GM21515 (cell line): ENCODE results near the gene ATAD5.

Experiments
- ATAC-seq: cut with Tn5 transposase; IDR thresholded peaks from one replicate; pipeline ENCODE4 v1.9.1; 2021; ENCODE audit not compliant: unreplicated experiment

ATAD5 gene

DNA sequence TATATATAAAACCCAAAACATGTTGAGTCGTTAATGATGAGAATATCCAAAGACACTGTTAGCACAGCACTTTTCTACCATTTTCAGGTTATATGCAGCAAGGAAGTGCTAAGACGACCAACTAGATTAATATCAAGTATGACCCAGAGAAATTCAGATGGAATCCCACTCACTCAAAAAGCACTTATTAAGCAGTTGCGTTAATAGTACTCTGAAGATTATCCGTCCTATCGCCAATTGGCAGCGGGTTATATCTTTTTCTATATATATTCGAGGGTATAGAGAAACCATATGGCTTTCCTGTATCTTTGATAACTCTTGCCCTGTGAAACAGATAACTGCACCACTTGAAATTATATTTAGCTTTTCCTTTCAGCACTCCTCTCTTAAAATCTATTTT, 8.3 kb upstream of the ATAD5 start:
- no peak for ATAC-seq

DNA sequence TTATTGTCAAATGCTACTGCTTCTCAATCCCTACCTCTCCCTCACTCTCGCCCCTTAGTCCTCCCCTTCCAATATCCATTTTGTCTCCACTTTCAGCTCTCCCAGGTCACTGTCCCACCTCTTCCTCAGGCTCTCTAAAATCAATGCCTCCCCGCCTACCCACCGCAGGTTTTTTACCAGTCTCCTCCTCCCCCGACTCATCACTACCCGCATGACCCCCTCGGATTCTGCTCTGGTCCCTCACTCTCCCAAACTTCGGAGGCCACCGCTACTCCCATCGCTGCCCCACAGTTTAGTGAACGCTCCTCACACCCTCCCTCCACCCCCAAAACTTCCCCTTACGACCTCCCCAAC, 7.8 kb upstream of the ATAD5 start:
- no peak for ATAC-seq

DNA sequence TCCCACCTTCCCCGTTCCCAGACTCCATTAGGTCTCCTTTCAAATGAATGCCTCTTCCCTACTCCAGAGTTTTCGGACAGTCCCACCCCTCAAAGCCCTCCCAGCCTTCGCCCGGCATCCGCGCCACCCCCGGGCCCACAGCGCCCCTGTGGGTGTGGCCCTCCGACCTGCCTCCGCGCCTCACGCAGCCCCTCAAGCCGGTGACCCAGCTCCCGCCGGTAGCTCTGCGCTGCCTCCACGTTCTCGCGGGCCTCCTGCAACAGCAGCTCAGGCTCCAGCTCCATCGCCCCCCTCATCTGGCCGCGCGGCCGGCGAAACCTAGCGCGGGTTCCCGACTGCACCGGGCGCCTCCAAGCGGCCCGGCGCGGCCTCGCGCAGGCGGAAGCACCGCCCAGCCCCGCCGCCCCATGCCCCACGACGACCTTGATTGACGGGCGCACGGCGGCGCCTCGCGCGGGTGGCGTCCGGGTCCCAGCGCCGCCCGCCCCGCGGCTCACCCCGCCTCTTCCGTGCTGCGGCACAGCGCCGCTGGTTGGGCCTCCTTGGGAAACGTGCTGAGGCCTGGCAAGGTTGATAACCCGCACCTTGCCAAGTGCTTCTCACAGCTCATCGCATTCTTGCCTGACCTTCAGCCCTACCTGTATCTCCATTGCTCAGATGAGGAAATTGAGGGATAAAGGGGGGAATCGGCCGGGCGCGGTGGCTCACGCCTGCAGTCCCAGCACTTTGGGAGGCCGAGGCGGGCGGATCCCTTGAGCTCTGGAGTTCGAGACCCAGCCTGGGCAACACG, 7.2 kb upstream of the ATAD5 start, which contains the start of gene CRLF3:
Gene CRLF3 (minus strand): TSS at position 337 of the 790 bp plus-strand sequence. CDS start 41 bp downstream, at position 296.
- peak; percentile 77 for ATAC-seq

DNA sequence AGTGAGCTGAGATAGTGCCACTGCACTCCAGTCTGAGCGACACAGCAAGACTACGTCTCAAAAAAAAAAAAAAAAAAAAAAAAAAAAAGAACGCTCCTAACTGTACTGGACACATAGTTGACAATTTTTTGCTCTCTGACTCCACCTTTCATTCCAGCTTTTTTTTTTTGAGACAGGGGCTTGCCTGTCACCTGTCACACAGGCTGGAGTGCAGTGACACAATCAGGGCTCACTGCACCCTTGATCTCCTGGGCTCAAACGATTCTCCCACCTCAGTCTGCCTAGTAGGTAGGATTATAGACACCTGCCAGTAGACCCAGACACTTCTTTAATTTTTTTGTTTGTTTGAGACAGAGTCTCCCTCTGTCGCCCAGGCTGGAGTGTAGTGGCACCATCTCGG, 4.7 kb upstream of the ATAD5 start:
- no peak for ATAC-seq

DNA sequence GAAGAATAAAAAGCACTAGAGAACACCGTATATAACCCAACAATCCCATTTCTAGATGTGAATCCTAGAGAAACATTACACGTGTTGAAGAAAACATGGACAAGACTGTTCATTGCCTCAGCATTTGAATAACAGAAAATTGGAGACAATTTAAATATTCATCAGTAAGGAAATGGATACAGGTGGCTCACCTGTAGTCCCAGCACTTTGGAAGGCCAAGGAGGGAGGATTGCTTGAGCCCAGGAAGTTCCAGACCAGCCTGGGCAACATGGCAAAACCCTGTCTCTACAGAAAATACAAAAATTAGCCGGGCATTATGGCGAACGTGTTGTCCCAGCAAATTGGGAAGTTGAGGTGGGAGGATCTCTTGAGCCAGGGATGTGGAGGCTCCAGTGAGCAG, 2.7 kb upstream of the ATAD5 start:
- no peak for ATAC-seq

DNA sequence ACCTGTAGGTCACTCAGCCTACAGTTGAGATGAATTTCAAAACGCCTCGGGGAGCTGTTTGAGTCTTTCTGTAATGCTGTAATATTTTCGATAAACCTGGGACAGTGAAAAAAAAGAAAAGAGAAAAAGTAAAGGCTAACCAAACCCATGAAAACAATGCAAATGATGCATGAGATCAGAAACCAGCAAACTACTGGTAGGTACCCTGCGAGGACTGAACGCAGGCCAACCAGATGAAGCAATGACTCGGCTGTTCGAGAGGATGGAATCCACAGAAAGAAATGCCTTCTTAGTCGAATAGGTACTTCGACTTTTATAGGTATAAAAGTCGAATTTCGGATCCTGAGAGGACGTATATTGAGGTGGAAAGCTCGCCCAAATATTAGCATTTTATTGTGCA, 509 bp upstream of the ATAD5 start:
- no peak for ATAC-seq

DNA sequence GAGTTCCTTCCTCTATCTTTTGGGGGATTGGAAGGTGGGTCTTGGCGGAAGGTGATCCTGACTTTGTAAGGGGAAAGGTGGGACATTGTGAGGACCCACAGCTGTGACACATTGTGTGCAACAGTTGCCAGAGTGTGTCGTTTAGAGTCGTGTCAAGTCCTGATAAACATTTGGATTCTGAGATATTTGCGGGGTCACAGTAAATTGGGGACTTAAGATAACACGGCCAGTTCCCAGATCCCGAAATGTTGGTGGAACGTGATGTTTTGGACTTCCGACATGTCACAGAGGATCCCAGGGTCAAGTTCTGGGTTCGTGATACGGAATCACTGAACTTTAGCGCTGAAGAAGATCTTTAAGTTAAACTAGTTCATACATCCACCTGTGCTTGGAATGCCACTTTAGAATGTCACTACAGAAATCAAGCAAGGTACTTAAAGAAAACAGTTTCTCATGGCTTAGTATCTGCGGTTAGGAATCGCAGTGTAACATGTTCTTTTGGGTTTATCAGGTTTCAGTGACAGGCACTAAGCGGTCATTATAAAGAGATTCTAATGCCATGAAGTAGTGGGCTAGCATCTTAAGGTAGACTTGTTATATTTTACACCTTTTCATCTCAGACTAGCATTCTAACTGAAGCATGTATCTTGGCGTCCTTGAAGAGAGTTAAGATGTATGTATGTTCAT, 815 bp downstream of the ATAD5 start:
- peak; percentile 12 for ATAC-seq

DNA sequence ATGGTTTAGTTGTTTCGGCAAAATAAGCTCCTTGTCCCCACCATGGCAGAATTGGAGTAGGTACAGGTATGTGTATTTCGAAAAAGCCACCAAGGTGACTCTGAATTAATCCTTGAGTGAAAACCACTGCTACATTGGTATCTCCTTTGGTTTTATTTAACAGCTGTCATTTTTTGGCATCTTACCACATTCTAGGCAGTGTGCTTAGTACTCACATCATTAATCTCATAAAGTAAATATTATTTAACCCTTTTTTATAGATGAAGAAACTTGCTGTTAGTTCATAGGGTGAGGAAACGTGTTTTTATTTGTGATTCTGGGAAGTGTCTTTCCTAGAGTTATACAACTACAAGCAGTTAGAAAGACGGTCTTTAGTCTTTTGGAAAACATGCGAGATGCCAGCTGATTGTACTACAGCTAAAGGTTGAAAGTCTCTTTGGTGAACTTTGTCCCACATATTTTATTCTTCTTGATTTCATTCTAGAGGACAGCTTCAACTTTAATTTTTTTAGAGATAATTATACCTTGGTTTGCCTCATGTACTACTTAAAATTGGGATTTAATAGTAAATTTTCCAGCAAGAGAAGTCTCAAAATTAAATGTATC, 6.5 kb downstream of the ATAD5 start:
- no peak for ATAC-seq

DNA sequence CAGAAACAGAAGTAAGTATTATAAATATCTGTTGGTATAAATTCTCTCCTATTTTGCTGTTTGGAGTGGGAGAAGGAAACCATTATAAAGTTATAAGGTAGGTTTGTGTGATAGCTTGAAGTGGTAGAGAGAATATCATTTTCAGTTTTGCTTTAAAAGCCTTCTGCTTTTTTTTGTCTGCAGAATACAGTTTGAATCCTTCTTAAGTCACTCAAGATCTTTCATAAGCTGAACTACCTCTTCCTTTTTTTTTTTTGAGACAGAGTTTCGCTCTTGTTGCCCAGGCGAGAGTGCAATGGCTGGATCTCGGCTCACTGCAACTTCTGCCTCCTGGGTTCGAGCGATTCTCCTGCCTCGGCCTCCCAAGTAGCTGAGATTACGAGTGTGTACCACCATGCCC, 9.0 kb downstream of the ATAD5 start:
- ATAC-seq: no peak

DNA sequence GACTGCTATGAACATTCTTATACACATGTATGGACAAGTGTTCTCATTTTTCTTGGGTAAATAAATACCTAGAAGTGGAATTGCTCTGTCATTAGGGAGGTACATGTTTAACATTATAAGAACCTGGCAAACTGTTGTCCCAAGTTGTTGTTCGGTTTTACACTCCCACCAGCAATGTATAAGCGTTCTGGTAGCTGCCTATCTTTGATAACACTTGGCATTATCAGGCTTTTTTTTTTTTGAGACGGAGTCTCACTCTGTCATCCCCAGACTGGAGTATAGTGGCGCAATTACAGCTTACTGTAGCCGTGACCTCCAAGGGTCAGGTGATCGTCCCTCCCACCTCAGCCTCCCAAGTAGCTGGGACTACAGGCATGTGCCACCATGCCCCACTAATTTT, 16.3 kb downstream of the ATAD5 start:
- no peak for ATAC-seq

DNA sequence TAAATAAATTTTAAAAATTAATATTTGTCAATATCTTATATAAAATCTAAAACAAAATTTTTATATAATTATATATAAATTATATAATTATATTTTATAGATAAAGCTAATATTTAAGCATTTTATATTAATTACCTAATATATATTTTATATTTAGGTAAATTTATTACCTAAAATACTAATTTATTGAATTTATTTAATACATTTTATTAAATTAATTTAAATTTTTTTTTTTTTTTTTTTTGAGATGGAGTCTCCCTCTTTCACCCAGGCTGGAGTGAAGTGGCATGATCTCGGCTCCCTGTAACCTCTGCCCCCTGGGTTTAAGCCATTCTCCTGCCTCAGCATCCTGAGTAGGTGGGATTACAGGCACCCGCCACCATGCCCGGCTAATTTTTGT, 22.4 kb downstream of the ATAD5 start:
- ATAC-seq: no peak

DNA sequence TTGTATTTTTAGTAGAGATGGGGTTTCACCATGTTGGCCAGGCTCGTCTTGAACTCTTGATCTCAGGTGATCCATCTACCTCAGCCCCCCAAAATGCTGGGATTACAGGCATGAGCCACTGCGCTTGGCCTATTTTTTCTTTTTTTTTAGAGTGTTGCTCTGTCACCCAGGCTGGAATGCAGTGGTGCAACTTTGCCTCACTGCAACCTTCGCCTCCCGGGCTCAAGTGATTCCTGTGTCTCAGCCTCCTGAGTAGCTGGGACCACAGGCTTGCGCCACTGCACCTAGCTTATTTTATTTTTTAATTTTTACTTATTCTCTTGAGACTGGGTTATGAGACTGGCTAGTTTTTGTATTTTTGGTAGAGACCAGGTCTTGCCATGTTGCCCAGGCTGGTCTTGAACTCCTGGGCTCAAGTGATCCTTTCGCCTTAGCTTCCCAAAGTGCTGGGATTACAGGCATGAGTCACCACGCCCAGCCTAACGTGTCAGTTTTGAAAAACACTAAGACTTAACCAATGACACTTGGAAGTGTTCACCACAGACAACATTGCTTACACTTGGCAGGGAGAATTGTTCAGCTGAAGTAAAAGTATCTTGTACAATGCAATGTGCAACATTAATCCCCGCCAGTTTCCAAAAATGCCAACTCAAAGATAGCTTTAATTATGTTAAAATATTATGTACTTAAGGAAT, 26.9 kb downstream of the ATAD5 start:
- no peak for ATAC-seq

DNA sequence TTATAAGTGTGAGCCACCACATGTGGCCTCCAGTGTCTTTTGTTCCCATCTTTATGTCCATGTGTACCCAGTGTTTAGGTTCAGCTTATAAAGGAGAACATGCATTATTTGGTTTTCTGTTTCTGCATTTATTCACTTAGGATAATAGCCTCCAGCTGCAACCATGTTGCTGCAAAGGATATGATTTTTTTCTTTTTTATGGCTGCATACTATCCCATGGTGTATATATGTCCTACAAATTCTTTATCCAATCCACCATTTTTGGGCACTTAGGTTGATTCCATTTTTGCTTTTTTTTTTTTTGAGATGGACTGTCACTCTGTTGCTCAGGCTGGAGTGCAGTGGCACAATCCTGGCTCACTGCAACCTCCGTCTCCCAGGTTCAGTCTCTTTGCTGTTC, 32.9 kb downstream of the ATAD5 start:
- no peak for ATAC-seq

DNA sequence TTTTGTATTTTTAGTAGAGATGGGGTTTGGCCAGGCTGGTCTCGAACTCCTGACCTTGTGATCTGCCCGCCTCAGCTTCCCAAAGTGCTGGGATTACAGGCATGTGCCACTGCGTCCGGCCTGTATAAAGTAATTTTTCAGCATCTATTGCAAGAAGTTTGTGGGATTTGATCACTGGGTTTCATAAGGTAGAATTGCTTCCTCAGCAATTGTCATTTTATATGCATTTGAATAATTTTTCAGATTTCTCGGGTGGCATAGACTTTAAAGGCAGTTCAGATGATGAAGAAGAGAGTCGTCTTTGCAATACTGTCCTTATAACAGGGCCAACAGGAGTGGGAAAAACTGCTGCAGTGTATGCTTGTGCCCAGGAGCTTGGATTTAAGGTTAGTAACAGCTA, 37.2 kb downstream of the ATAD5 start:
- ATAC-seq: no peak

DNA sequence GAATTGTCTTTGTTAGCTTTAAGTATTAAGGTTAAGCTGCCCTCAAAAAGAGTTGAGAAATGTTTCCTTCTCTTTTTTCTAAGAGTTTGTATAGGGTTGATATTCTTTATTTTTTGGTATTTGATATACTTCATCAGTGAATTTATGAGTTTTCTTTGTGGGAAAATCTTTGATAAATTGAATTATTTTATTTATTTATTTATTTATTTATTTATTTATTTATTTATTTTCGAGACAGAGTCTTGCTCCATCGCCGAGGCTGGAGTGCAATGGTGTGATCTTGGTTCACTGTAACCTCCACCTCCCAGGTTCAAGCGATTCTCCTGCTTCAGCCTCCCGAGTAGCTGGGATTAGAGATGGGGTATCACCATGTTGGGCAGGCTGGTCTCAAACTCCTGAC, 54.4 kb downstream of the ATAD5 start:
- no peak for ATAC-seq

DNA sequence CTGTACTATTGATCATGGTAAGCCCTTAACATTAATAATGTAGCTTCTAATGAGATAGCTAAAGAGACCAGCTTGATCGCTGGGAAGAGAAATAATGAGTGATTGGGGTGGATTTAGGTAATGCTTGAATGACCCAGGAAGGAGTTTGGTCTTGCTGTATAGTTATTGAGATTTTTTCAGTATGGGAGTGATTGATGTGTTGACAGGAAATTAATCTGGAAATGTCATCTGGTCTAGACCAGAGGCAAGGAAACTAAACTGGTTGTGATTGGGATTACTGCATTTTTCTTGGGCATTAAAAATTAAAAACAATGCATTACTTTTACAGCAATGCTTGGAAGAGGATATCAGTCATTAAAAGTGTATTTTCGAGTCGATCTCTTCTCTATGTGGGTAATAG, 62.5 kb downstream of the ATAD5 start:
- ATAC-seq: no peak

DNA sequence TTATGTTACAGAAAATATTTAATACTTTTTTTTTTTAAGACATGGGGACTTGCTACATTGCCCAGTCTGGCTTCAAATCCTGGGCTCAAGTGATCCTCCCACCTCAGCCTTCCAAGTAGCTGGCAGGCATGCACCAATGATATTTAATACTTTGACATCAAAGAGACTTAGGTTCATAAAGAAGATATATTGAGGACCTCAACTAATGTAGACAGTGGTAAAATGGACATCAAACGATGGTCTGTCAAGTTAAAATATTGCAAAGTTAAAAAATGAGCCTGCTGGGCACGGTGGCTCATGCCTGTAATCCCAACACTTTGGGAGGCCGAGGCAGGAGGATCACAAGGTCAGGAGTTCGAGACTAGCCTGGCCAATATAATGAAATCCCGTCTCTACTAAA, 65.5 kb downstream of the ATAD5 start:
- no peak for ATAC-seq

DNA sequence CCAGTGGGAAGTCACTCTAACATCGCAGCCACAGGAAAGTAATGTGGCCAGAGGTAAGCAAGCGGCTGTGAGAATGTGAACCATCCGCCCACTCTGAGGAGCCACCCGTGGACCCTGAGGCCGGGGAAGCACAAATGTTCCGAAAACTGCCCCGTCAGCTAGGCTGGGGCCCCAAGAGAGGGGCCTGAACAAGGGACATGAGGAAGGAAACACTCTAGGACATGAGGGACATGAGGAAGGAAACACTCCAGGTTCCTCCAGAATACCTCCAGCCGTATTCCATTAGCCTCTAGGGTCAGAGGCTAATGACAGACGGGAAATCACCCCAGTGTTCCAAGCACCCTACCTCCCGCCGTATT, 74.0 kb downstream of the ATAD5 start:
- peak; percentile 28 for ATAC-seq

DNA sequence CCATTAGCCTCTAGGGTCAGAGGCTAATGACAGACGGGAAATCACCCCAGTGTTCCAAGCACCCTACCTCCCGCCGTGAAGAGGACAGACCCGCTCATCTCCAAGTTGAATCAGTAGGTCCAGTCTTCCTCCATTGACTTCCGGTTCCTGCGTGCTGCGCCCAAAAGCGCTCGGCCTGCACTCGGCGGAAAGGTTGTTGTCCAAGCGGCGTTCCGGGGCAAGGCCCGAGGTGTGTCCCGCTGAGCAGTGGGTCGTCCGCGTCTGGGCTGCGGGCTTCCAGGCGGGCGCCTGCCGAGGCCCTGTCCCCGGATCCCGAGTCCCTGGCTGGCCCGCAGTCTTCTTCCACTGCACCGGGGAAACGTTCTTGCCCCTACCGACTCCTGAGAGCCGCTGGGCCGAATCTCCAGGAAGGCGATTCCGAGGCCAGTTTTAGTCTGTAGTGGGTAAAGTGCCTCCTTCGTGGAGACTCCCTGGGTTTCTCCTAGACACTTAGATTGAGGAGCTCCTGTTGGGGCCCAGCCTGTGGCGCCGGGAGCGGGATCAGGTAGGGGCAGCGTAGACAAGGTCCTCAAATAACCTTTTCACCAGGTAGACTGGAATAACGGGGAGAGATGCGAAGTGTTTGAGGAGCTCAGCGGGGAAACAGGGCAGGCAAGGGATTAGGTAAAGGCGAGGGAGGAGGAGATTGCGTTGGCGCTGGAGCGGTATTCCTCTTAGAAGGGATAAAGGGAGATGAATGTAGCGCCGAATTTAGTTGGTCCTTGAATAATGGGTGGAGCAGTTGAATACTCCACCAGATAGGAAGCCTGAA, 74.5 kb downstream of the ATAD5 start, which contains the start of gene TEFM:
Gene TEFM (minus strand): TSS at position 138 of the 811 bp plus-strand sequence. CDS start 40 bp downstream, at position 98.
- peak; percentile 84 for ATAC-seq

DNA sequence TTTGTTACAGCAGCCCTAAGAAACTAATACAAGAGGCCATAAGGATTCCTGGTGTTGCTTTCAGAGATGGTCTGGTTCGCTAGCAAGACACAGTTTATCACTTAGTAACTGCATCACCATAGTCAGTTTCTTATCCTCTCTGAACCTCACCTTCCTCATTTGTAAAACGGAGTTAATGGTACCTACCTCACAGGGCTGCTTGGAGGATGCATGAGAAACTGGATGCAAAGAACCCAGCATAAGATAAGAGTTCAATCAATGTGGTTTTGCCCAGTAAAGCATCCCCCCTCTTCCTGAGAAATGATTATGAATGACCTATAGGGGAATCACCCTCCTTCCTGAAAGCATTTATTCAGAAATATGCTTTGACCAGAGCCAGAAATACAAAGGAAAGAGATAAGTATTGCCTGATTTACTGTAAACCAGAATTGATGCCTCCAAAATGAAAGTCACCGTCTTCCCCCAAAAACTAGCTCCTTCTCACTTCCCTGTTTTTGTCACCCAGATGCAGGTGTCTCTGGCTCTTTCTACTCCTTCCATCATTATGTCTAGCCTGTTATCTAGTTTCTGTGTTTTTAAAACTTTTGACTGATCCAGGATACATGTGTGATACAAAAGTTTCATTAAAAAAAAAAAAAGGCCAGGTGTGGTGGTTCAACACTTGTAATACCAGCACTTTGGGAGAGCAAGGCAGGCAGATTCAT, 77.1 kb downstream of the ATAD5 start:
- ATAC-seq: no peak
